IMR-90 (cell line): ENCODE data around the gene TREH. TPM values are rescaled to one million over a fixed set of nuclear protein-coding genes. Genes with fewer than 3 reads are reported as not detected.

Source experiments
- ATAC-seq: fragments of 200-7000 bp; cut with Tn5 transposase; 2 replicates; pipeline ENCODE4 v1.9.1; 2020; ENCODE audit warnings: low read depth, mild to moderate bottlenecking, moderate library complexity
- BruUV-seq: library from RNA; stranded (reverse); fragments of 400-500 nt; replicated peaks from 2 replicates; lab custom pipeline; 2021; lab: Mats Ljungman, UMichigan
- CTCF ChIA-PET: fragments of 300-600 bp; formaldehyde crosslinking; extraction: SDS; loops from one replicate; lab custom pipeline; 2021; ENCODE audit warnings: antibody characterized with exemption; lab: Yijun Ruan, JAX
- POLR2A ChIA-PET: fragments of 300-600 bp; sonication (Branson Sonifier 250); formaldehyde crosslinking; loops from one replicate; lab custom pipeline; 2022; ENCODE audit warnings: antibody characterized with exemption; ENCODE audit not compliant: unreplicated experiment; lab: Charles Lee
- DNase-seq: peaks from one replicate; pipeline ENCODE4 v3.0.0; 2013
- H2AFZ ChIP-seq: replicated peaks from 2 replicates; pipeline ENCODE3; 2013; ENCODE audit warnings: low read length, mild to moderate bottlenecking; ENCODE audit not compliant: poor library complexity
- H2AK5ac ChIP-seq: 2 replicates; pipeline ENCODE4 v1.6.1; 2013; ENCODE audit warnings: low read depth, low read length, inconsistent platforms
- H2AK9ac ChIP-seq: replicated peaks from 2 replicates; pipeline ENCODE3; 2013; ENCODE audit warnings: mild to moderate bottlenecking, low read depth, low read length, moderate library complexity; ENCODE audit not compliant: poor library complexity
- H2BK120ac ChIP-seq: 2 replicates; pipeline ENCODE4 v1.6.1; 2013; ENCODE audit warnings: low read depth, low read length, inconsistent platforms
- H2BK15ac ChIP-seq: 3 replicates; pipeline ENCODE4 v1.6.1; 2013; ENCODE audit warnings: low read depth, low read length, inconsistent platforms
- H2BK20ac ChIP-seq: 2 replicates; pipeline ENCODE4 v1.6.1; 2013; ENCODE audit warnings: low read depth, mild to moderate bottlenecking, inconsistent platforms, low read length, moderate library complexity
- H2BK5ac ChIP-seq: 2 replicates; pipeline ENCODE4 v1.6.1; 2013; ENCODE audit warnings: mild to moderate bottlenecking, low read depth, low read length, inconsistent platforms; ENCODE audit not compliant: poor library complexity, severe bottlenecking
- H3K14ac ChIP-seq: replicated peaks from 2 replicates; pipeline ENCODE4 v1.6.1; 2013; ENCODE audit warnings: low read depth, low read length, inconsistent platforms
- H3K18ac ChIP-seq: 2 replicates; pipeline ENCODE4 v1.6.1; 2013; ENCODE audit warnings: low read depth, low read length, control low read depth
- H3K23ac ChIP-seq: 2 replicates; pipeline ENCODE4 v1.6.1; 2013; ENCODE audit warnings: low read depth, low read length, inconsistent platforms
- H3K27ac ChIP-seq: 2 replicates; pipeline ENCODE4 v1.5.1; 2013; ENCODE audit warnings: mild to moderate bottlenecking, control low read depth, low read length; ENCODE audit not compliant: insufficient read depth
- H3K27me3 ChIP-seq: 2 replicates; pipeline ENCODE4 v1.6.1; 2013; ENCODE audit warnings: low read length; ENCODE audit not compliant: control insufficient read depth, insufficient read depth
- H3K36me3 ChIP-seq: 2 replicates; pipeline ENCODE4 v1.6.1; 2013; ENCODE audit warnings: low read length, mixed read lengths; ENCODE audit not compliant: control insufficient read depth, insufficient read depth
- H3K4ac ChIP-seq: 2 replicates; pipeline ENCODE4 v1.6.1; 2013; ENCODE audit warnings: low read depth, low read length, inconsistent platforms
- H3K4me1 ChIP-seq: 2 replicates; pipeline ENCODE4 v1.6.1; 2013; ENCODE audit warnings: low read length, mixed read lengths; ENCODE audit not compliant: control insufficient read depth, insufficient read depth
- H3K4me2 ChIP-seq: 2 replicates; pipeline ENCODE4 v1.6.1; 2013; ENCODE audit warnings: low read depth, mild to moderate bottlenecking, control low read depth, low read length, moderate library complexity
- H3K4me3 ChIP-seq: 2 replicates; pipeline ENCODE4 v1.5.1; 2013; ENCODE audit warnings: low read depth, mild to moderate bottlenecking, control low read depth, low read length, moderate library complexity; ENCODE audit not compliant: insufficient read depth
- H3K56ac ChIP-seq: 2 replicates; pipeline ENCODE4 v1.6.1; 2013; ENCODE audit warnings: low read length, inconsistent platforms; ENCODE audit not compliant: insufficient read depth; ENCODE audit errors: extremely low read depth
- H3K79me1 ChIP-seq, 2 experiments: 2 replicates each; pipeline ENCODE4 v1.6.1; 2013; ENCODE audit warnings: low read length in 2 of 2, inconsistent platforms in 1 of 2, low read depth in 1 of 2
- H3K9ac ChIP-seq: 2 replicates; pipeline ENCODE4 v1.6.1; 2013; ENCODE audit warnings: low read depth, low read length, control low read depth
- H3K9me1 ChIP-seq: 2 replicates; pipeline ENCODE4 v1.6.1; 2013; ENCODE audit warnings: low read length, inconsistent platforms; ENCODE audit not compliant: insufficient read depth
- H3K9me3 ChIP-seq: 2 replicates; pipeline ENCODE4 v1.6.1; 2013; ENCODE audit warnings: low read length; ENCODE audit not compliant: control insufficient read depth, insufficient read depth
- H4K20me1 ChIP-seq: 2 replicates; pipeline ENCODE4 v1.6.1; 2013; ENCODE audit warnings: low read length, inconsistent platforms; ENCODE audit not compliant: insufficient read depth
- H4K5ac ChIP-seq: 2 replicates; pipeline ENCODE4 v1.6.1; 2013; ENCODE audit warnings: mild to moderate bottlenecking, low read depth, low read length, control low read depth
- H4K8ac ChIP-seq, 2 experiments: 2 replicates each; pipeline ENCODE4 v1.6.1; 2013; ENCODE audit warnings: low read depth in 2 of 2, low read length in 2 of 2, control low read depth in 1 of 2, inconsistent platforms in 1 of 2
- H4K91ac ChIP-seq: 2 replicates; pipeline ENCODE4 v1.6.1; 2013; ENCODE audit warnings: low read depth, low read length, inconsistent platforms; ENCODE audit not compliant: insufficient read depth
- CEBPB ChIP-seq: IDR thresholded peaks from 2 replicates; pipeline ENCODE4 v1.6.1; 2012; ENCODE audit warnings: low read depth, low read length, improper control_type of control experiment
- CHD1 ChIP-seq: IDR thresholded peaks from 2 replicates; pipeline ENCODE4 v1.6.1; 2012; ENCODE audit warnings: low read depth, low read length, improper control_type of control experiment
- CTCF ChIP-seq: conservative IDR thresholded peaks from 2 replicates; pipeline ENCODE4 v1.5.1; 2012; ENCODE audit warnings: mild to moderate bottlenecking, low read depth, low read length, improper control_type of control experiment
- ELK1 ChIP-seq: fragments of 150-350 bp; IDR thresholded peaks from 2 replicates; pipeline ENCODE4 v1.6.1; 2016; ENCODE audit warnings: low read depth, mild to moderate bottlenecking, low read length, moderate library complexity, borderline replicate concordance
- FOS ChIP-seq: fragments of 150-350 bp; IDR thresholded peaks from 2 replicates; pipeline ENCODE4 v1.6.1; 2016; ENCODE audit warnings: low read depth, low read length
- MAFK ChIP-seq: IDR thresholded peaks from 2 replicates; pipeline ENCODE4 v1.6.1; 2012; ENCODE audit warnings: low read depth, low read length, improper control_type of control experiment
- MAZ ChIP-seq: IDR thresholded peaks from 2 replicates; pipeline ENCODE4 v1.6.1; 2012; ENCODE audit warnings: low read depth, mild to moderate bottlenecking, low read length, improper control_type of control experiment, moderate library complexity, borderline replicate concordance
- NFE2L2 ChIP-seq: fragments of 150-350 bp; IDR thresholded peaks from 2 replicates; pipeline ENCODE4 v1.6.1; 2016; ENCODE audit warnings: low read depth, mild to moderate bottlenecking, low read length
- POLR2A ChIP-seq: IDR thresholded peaks from 2 replicates; pipeline ENCODE4 v1.6.1; 2012; ENCODE audit warnings: mild to moderate bottlenecking, low read depth, low read length
- RAD21 ChIP-seq: IDR thresholded peaks from 2 replicates; pipeline ENCODE4 v1.6.1; 2012; ENCODE audit warnings: low read length, improper control_type of control experiment
- RCOR1 ChIP-seq: IDR thresholded peaks from 2 replicates; pipeline ENCODE4 v1.6.1; 2012; ENCODE audit warnings: mild to moderate bottlenecking, low read length, improper control_type of control experiment; ENCODE audit not compliant: insufficient replicate concordance
- RFX5 ChIP-seq: IDR thresholded peaks from 2 replicates; pipeline ENCODE4 v1.8.0; 2012; ENCODE audit warnings: low read depth, mild to moderate bottlenecking, low read length, moderate library complexity
- SMC3 ChIP-seq: fragments of 150-350 bp; IDR thresholded peaks from 2 replicates; pipeline ENCODE4 v1.6.1; 2016; ENCODE audit warnings: low read depth, mild to moderate bottlenecking, antibody characterized with exemption, low read length, moderate library complexity
- WGBS, 2 experiments: methylation state at CpG; one replicate each; pipeline versions ENCODE4 v1.1.5 to v1.1.7; 2013; ENCODE audit warnings: missing lambda C conversion rate in 2 of 2; ENCODE audit not compliant: insufficient read length in 1 of 2; ENCODE audit errors: extremely low coverage in 2 of 2; 5-methylcytosine and 5-hydroxymethylcytosine counted together
- dilution Hi-C: fragments of 300-500 bp; cut with HindIII; formaldehyde crosslinking; loops from one replicate; pipeline ENCODE4 v1.14.3; 2018; ENCODE audit warnings: low sequenced_read_pairs; ENCODE audit not compliant: unreplicated experiment
- in situ Hi-C: fragments of 300-500 bp; cut with MboI; formaldehyde crosslinking; loops from 3 replicates; pipeline ENCODE4 v1.14.3; 2019; ENCODE audit warnings: low sequenced_read_pairs, inconsistent platforms, mixed read lengths
- intact Hi-C: fragments of 100-400 bp; cut with micrococcal nuclease; formaldehyde crosslinking; loops from 2 replicates; pipeline ENCODE4 v1.10.0; 2022
- polyA plus RNA-seq, 3 experiments: library from polyadenylated mRNA; depleted of rRNA; stranded (reverse); fragments of >200 nt; gene quantifications; 2 replicates each; pipeline ENCODE4 v1.2.3, GENCODE V29; 2012; ENCODE audit warnings: low replicate concordance in 1 of 3
- total RNA-seq: library from RNA; depleted of rRNA; stranded (reverse); fragments of >200 nt; gene quantifications from 2 replicates; pipeline ENCODE4 v1.2.3, GENCODE V29; 2012

Gene TREH
- total and polyA plus RNA-seq, 2 of the 4 experiments (the other 2 are of a cell fraction): not detected

GRCh38 chr11:118610773-118611432 is 68.5 kb downstream of the TREH start (continued):
- no peak for TF ChIP-seq MAFK
- TF ChIP-seq NFE2L2: no peak

GRCh38 chr11:118610225-118610772 is 69.2 kb downstream of the TREH start:
- H3K27ac ChIP-seq: peak overlapping the region; percentile 90
- peak; percentile 6; the same call in 1 of the 2 replicates for TF ChIP-seq POLR2A
- TF ChIP-seq RFX5: no peak
- 0 out of 2 replicates have a peak, but pooled peaks have one; percentile 0 for TF ChIP-seq MAZ
- no peak for TF ChIP-seq ELK1
- TF ChIP-seq SMC3: no peak
- no peak for TF ChIP-seq FOS
- TF ChIP-seq MAFK: no peak
- no peak for TF ChIP-seq RAD21
- no peak for TF ChIP-seq RCOR1
- TF ChIP-seq CTCF: no peak
- no peak for TF ChIP-seq CEBPB
- TF ChIP-seq CHD1: peak; percentile 77; the same call in 1 of the 2 replicates

More at GRCh38 chr11:118610225-118610772, 69.2 kb downstream of the TREH start:
- Histone ChIP-seq H4K8ac (peak overlapping the region; percentile 87 to 97; a peak in 3 of 4 replicates), H3K14ac (peak overlapping the region; percentile 74), H4K91ac (peak overlapping the region; percentile 98), H2AFZ (peak overlapping the region; percentile 79), H3K79me1 (peaks cover 15 to 56% of the 10 kb centered on the region in 2 experiments; a peak in 3 of 4 replicates), H3K56ac (0 out of 2 replicates have a peak overlapping the region, but pooled peaks have one; percentile 24), H4K5ac (no peak overlapping the region), H2BK15ac (no peak overlapping the region; the same call in 2 of the 3 replicates), H3K36me3 (peaks cover 18% of the 10 kb centered on the region), H3K9me1 (peaks cover 39% of the 10 kb centered on the region), H3K23ac (peak overlapping the region; percentile 76; the same call in 1 of the 2 replicates), H2BK120ac (peak overlapping the region; percentile 97), H3K4me2 (peak overlapping the region; percentile 91), H3K4me3 (peak overlapping the region; percentile 93), H3K4ac (peak overlapping the region; percentile 100), H2BK20ac (no peak overlapping the region), H2AK5ac (peak overlapping the region; percentile 100), H3K27me3 (no peaks in the 10 kb centered on the region), H2AK9ac (peak overlapping the region; percentile 97), H3K9me3 (no peaks in the 10 kb centered on the region), H3K4me1 (peaks cover 38% of the 10 kb centered on the region), H3K18ac (no peak overlapping the region), H3K9ac (peak overlapping the region; percentile 85), H2BK5ac (peak overlapping the region; percentile 98), H4K20me1 (peaks cover 15% of the 10 kb centered on the region)
- intact Hi-C loops (no loop called here), in situ Hi-C loops (no loop called here), dilution Hi-C loops (no loop called here)
- CTCF ChIA-PET: no interaction called here
- BruUV-seq: no TSS peak
- no peak for DNase-seq
- POLR2A ChIA-PET: interaction anchor here (3.6 kb wide), 1 partner anchor 9 kb away, joined by 36 read pairs; no protein-coding TSS in a partner anchor
- ATAC-seq: no peak
- 13% methylated on average over 13 of the region's 42 CpGs; no CpG with 5 or more reads in 1 of the 2 experiments for WGBS, 2 experiments
